H1 (cell line): Measurements from ENCODE around the gene UBR2. TPM values are rescaled to one million over a fixed set of nuclear protein-coding genes. Genes with fewer than 3 reads are reported as not detected.
A peak's percentile ranks its signal among the peaks of the same experiment; 100 is the strongest.

Experiments used
- CTCF ChIA-PET: fragments of 300-600 bp; sonication (Branson Sonifier 250); formaldehyde crosslinking; loops from one replicate; lab custom pipeline; 2021; ENCODE audit not compliant: partially characterized antibody; lab: Charles Lee
- POLR2A ChIA-PET: fragments of 300-600 bp; sonication (Branson Sonifier 250); formaldehyde crosslinking; loops from one replicate; lab custom pipeline; 2021; ENCODE audit warnings: inconsistent platforms; ENCODE audit not compliant: partially characterized antibody; lab: Charles Lee
- DNase-seq, 2 experiments: peaks; one replicate each; pipeline versions ENCODE4 v3.0.0 to v3.0.0-alpha.2; 2010 to 2022; ENCODE audit warnings: low spot score in 2 of 2, low read depth in 1 of 2, mixed read lengths in 1 of 2
- FAIRE-seq: peaks from 2 replicates; lab custom pipeline; 2011; peaks lifted over from hg19 to GRCh38; lab: Jason Lieb, UNC
- H2AFZ ChIP-seq: 2 replicates; pipeline ENCODE4 v1.8.1; 2012; ENCODE audit warnings: low read length, inconsistent platforms
- H2AK5ac ChIP-seq: 2 replicates; pipeline ENCODE4 v1.6.1; 2013; ENCODE audit warnings: low read depth, low read length
- H2BK120ac ChIP-seq: replicated peaks from 2 replicates; pipeline ENCODE3; 2013; ENCODE audit warnings: low read depth, low read length, inconsistent platforms
- H2BK12ac ChIP-seq: 2 replicates; pipeline ENCODE4 v1.6.1; 2013; ENCODE audit warnings: low read depth, low read length
- H2BK15ac ChIP-seq: 2 replicates; pipeline ENCODE4 v1.6.1; 2013; ENCODE audit warnings: low read length
- H2BK20ac ChIP-seq: 2 replicates; pipeline ENCODE4 v1.6.1; 2013; ENCODE audit warnings: low read length
- H2BK5ac ChIP-seq: 2 replicates; pipeline ENCODE4 v1.6.1; 2013; ENCODE audit warnings: low read depth, low read length
- H3K14ac ChIP-seq: 2 replicates; pipeline ENCODE4 v1.6.1; 2013; ENCODE audit warnings: inconsistent platforms; ENCODE audit not compliant: insufficient read length
- H3K18ac ChIP-seq: 2 replicates; pipeline ENCODE4 v1.6.1; 2013; ENCODE audit warnings: low read length; ENCODE audit errors: extremely low read depth
- H3K23ac ChIP-seq: 2 replicates; pipeline ENCODE4 v1.6.1; 2013; ENCODE audit warnings: inconsistent platforms; ENCODE audit not compliant: insufficient read length
- H3K23me2 ChIP-seq: 2 replicates; pipeline ENCODE4 v1.6.1; 2013; ENCODE audit warnings: low read depth, low read length
- H3K27ac ChIP-seq: 2 replicates; pipeline ENCODE4 v1.6.1; 2011; ENCODE audit warnings: low read depth, low read length, inconsistent platforms
- H3K27me3 ChIP-seq, 4 experiments: replicated peaks in 1 of 4; 1 replicate in 1 of 4; 2 replicates in 3 of 4; pipeline versions ENCODE4 v1.6.1 to v1.8.1; 2011 to 2013; ENCODE audit warnings: low read length in 3 of 4, mild to moderate bottlenecking in 3 of 4, inconsistent platforms in 2 of 4, mixed read lengths in 2 of 4, moderate library complexity in 1 of 4; ENCODE audit not compliant: control insufficient read depth in 3 of 4, insufficient read depth in 3 of 4; ENCODE audit errors: extremely low read depth in 1 of 4
- H3K36me3 ChIP-seq, 4 experiments: 2 replicates each; pipeline versions ENCODE4 v1.6.1 to v1.8.1; 2011 to 2013; ENCODE audit warnings: mild to moderate bottlenecking in 4 of 4, low read length in 3 of 4, moderate library complexity in 2 of 4, control low read depth in 1 of 4, inconsistent platforms in 1 of 4; ENCODE audit not compliant: insufficient read depth in 4 of 4, control insufficient read depth in 2 of 4
- H3K4ac ChIP-seq: replicated peaks from 2 replicates; pipeline ENCODE3; 2013; ENCODE audit warnings: low read length, low read depth, mixed read lengths, inconsistent platforms; ENCODE audit not compliant: insufficient read length
- H3K4me1 ChIP-seq, 4 experiments: replicated peaks in 1 of 4; 1 replicate in 1 of 4; 2 replicates in 3 of 4; pipeline versions ENCODE4 v1.6.1 to v1.8.1; 2011 to 2013; ENCODE audit warnings: low read length in 3 of 4, inconsistent platforms in 2 of 4, mixed read lengths in 1 of 4; ENCODE audit not compliant: insufficient read depth in 4 of 4, control insufficient read depth in 3 of 4
- H3K4me2 ChIP-seq, 2 experiments: 2 replicates each; pipeline versions ENCODE4 v1.6.1 to v1.8.1; 2011 to 2013; ENCODE audit warnings: low read depth in 2 of 2, low read length in 2 of 2, control low read depth in 1 of 2, inconsistent platforms in 1 of 2, mild to moderate bottlenecking in 1 of 2; ENCODE audit not compliant: insufficient read depth in 1 of 2
- H3K4me3 ChIP-seq, 4 experiments: fragments of 200-600, 300-600 bp in 1 of 4; sonication (generic), shearing (Covaris generic), sonication (Bioruptor Twin) in 1 of 4; 2 replicates each; pipeline versions ENCODE4 v1.5.1 to v1.8.1; 2011 to 2016; ENCODE audit warnings: low read length in 4 of 4, low read depth in 3 of 4, control low read depth in 2 of 4, inconsistent platforms in 2 of 4, mild to moderate bottlenecking in 2 of 4, mixed read lengths in 1 of 4, moderate library complexity in 1 of 4; ENCODE audit not compliant: insufficient read depth in 2 of 4; ENCODE audit errors: extremely low read depth in 1 of 4
- H3K56ac ChIP-seq: replicated peaks from 2 replicates; pipeline ENCODE3; 2013; ENCODE audit warnings: low read depth, mild to moderate bottlenecking, mixed read lengths, low read length, inconsistent platforms; ENCODE audit not compliant: insufficient read length
- H3K79me1 ChIP-seq: 2 replicates; pipeline ENCODE4 v1.6.1; 2013; ENCODE audit warnings: low read depth, low read length, control low read depth
- H3K79me2 ChIP-seq, 2 experiments: 2 replicates each; pipeline versions ENCODE4 v1.6.1 to v1.8.1; 2012 to 2013; ENCODE audit warnings: low read length in 2 of 2, mild to moderate bottlenecking in 2 of 2, inconsistent platforms in 1 of 2; ENCODE audit not compliant: insufficient read depth in 2 of 2, control insufficient read depth in 1 of 2
- H3K9ac ChIP-seq, 4 experiments: replicated peaks in 1 of 4; 1 replicate in 1 of 4; 2 replicates in 3 of 4; pipeline versions ENCODE4 v1.6.1 to v1.8.1; 2011 to 2013; ENCODE audit warnings: low read depth in 3 of 4, low read length in 3 of 4, control low read depth in 2 of 4, mild to moderate bottlenecking in 2 of 4, moderate library complexity in 2 of 4, inconsistent platforms in 1 of 4; ENCODE audit errors: extremely low read depth in 1 of 4
- H3K9me3 ChIP-seq, 2 experiments: 2 replicates each; pipeline versions ENCODE4 v1.6.1 to v1.8.1; 2012 to 2013; ENCODE audit warnings: mild to moderate bottlenecking in 2 of 2, moderate library complexity in 2 of 2, control low read depth in 1 of 2, inconsistent platforms in 1 of 2, low read depth in 1 of 2, low read length in 1 of 2, mixed read lengths in 1 of 2; ENCODE audit not compliant: insufficient read depth in 2 of 2
- H4K20me1 ChIP-seq, 2 experiments: replicated peaks in 1 of 2; 2 replicates each; pipeline versions ENCODE3 to v1.8.1; 2011 to 2013; ENCODE audit warnings: inconsistent platforms in 2 of 2, low read length in 2 of 2, mild to moderate bottlenecking in 1 of 2; ENCODE audit not compliant: insufficient read depth in 2 of 2, control insufficient read depth in 1 of 2
- H4K5ac ChIP-seq: 2 replicates; pipeline ENCODE4 v1.6.1; 2013; ENCODE audit warnings: low read length, low read depth, mixed read lengths, inconsistent platforms; ENCODE audit not compliant: insufficient read length
- H4K8ac ChIP-seq: 2 replicates; pipeline ENCODE4 v1.8.0; 2013; ENCODE audit warnings: mild to moderate bottlenecking, moderate library complexity, low read length, inconsistent platforms; ENCODE audit not compliant: insufficient read depth; ENCODE audit errors: extremely low read depth
- H4K91ac ChIP-seq: replicated peaks from 2 replicates; pipeline ENCODE3; 2013; ENCODE audit warnings: low read length, mixed read lengths, inconsistent platforms; ENCODE audit not compliant: insufficient read length
- KDM5A ChIP-seq: fragments of 200-600 bp; IDR thresholded peaks from 2 replicates; pipeline ENCODE4 v1.7.1; 2012; ENCODE audit warnings: mild to moderate bottlenecking, low read length, inconsistent platforms, mixed read lengths
- SUZ12 ChIP-seq: fragments of 200-600 bp; sonication (generic); IDR thresholded peaks from 2 replicates; pipeline ENCODE4 v1.6.1; 2012; ENCODE audit warnings: mild to moderate bottlenecking, inconsistent platforms, low read length, moderate library complexity, mixed read lengths
- WGBS, 2 experiments: shearing (Covaris generic) in 1 of 2; methylation state at CpG; one replicate each; pipeline versions ENCODE4 v1.1.6 to v1.1.7; 2013 to 2015; ENCODE audit warnings: low lambda C conversion rate in 2 of 2, mixed read lengths in 2 of 2, inconsistent platforms in 1 of 2, low coverage in 1 of 2, missing lambda C conversion rate in 1 of 2; ENCODE audit not compliant: insufficient replicate concordance in 2 of 2, insufficient coverage in 1 of 2, insufficient read length in 1 of 2; ENCODE audit errors: extremely low coverage in 1 of 2, missing lambda C conversion rate in 1 of 2; 5-methylcytosine and 5-hydroxymethylcytosine counted together
- polyA plus RNA-seq, 7 experiments: library from polyadenylated mRNA; depleted of rRNA in 3 of 7; stranded (reverse) in 5 of 7; unstranded in 2 of 7; fragments of >200 nt in 5 of 7; fragments of 200-250 nt in 2 of 7; gene quantifications; 1 replicate in 5 of 7; 2 replicates in 1 of 7; 4 replicates in 1 of 7; pipeline versions ENCODE4 v1.2.1 to v1.2.3, GENCODE V29; 2011 to 2013; ENCODE audit warnings: missing spikeins in 2 of 7, mixed read lengths in 2 of 7
- total RNA-seq: library from RNA; stranded (reverse); fragmentation: NEBNext Ultra II Directional; extraction: Animal tissue kit (Norgen Biotek cat#: 25700); gene quantifications from 2 replicates; pipeline ENCODE4 v1.2.1, GENCODE V29; 2021

UBR2 gene
- total and polyA plus RNA-seq, 2 of the 8 experiments (the other 6 are each of a cell fraction or from before 2014, with no cell fraction given): 6.5 to 19.5 TPM

DNA sequence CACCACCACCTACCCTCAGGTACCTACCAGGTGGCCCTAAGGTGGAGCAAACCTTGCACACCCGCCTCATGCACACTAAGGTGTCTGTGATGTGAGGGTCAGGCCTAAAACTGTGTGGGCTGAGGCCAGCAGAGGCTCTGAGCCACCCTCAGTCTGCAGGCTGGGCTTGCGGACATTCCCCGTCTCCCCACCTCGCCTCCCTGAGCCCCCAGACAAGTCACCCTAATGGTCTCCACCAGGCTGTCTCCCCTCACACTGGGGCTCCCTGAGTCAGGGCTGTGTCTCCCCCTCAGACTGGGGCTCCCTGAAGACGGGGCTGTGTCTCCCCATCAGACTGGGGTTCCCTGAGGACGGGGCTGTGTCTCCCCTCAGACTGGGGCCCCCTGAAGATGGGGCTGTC, 146.0 kb downstream of the UBR2 start:
- Histone ChIP-seq H3K4ac (peak overlapping the region; percentile 5), H2BK5ac (0 out of 2 replicates have a peak overlapping the region, but pooled peaks have one; percentile 9), H3K56ac (no peak overlapping the region), H3K79me1 (no peaks in the 10 kb centered on the region), H3K4me2 (no peak overlapping the region), H2BK15ac (0 out of 2 replicates have a peak overlapping the region, but pooled peaks have one; percentile 29), H3K9me3 (peaks cover 5 to 6% of the 10 kb centered on the region in 2 experiments; a peak in 1 of 4 replicates), H3K18ac (peak overlapping the region; percentile 19; the same call in 1 of the 2 replicates), H2BK20ac (peak overlapping the region; percentile 61; the same call in 1 of the 2 replicates), H3K79me2 (no peaks in the 10 kb centered on the region), H3K4me3 (no peak overlapping the region), H3K4me1 (peaks cover 2 to 7% (median 5%) of the 10 kb centered on the region in 4 experiments; a peak in 5 of 7 replicates), H2AFZ (peak overlapping the region; percentile 63; the same call in 1 of the 2 replicates), H2BK12ac (0 out of 2 replicates have a peak overlapping the region, but pooled peaks have one; percentile 27), H3K23me2 (no peaks in the 10 kb centered on the region), H3K14ac (no peak overlapping the region), H3K36me3 (no peaks in the 10 kb centered on the region), H4K5ac (no peak overlapping the region), H3K27ac (peak overlapping the region; percentile 70; the same call in 1 of the 2 replicates), H2BK120ac (no peak overlapping the region), H2AK5ac (no peak overlapping the region), H4K8ac (peak overlapping the region; percentile 28; the same call in 1 of the 2 replicates), H4K20me1 (no peaks in the 10 kb centered on the region), H4K91ac (peak overlapping the region; percentile 51), H3K9ac (peak overlapping the region in 1 of 4 experiments; percentile 22; a peak in 2 of 7 replicates), H3K23ac (no peak overlapping the region), H3K27me3 (no peaks in the 10 kb centered on the region; a peak in 1 of 7 replicates)
- no peak for FAIRE-seq
- 95% methylated on average over 6 of the region's 6 CpGs; no CpG with 5 or more reads in 1 of the 2 experiments for WGBS, 2 experiments
- ChIA-PET POLR2A (interaction anchor here (0.7 kb wide), 1 partner anchor 99 kb away, joined by 3 read pairs; no protein-coding TSS in a partner anchor), CTCF (interaction anchor here (1.2 kb wide), 1 partner anchor 17 kb away, joined by 4 read pairs; no protein-coding TSS in a partner anchor)
- DNase-seq: no peak
- TF ChIP-seq KDM5A: no peak
- TF ChIP-seq SUZ12: no peak
